C1 segment of cervical spinal cord (tissue), 14 donors: ENCODE data around the gene RPL36AL.

Experiments
- DNase-seq, 14 donors: peaks; one replicate each; lab custom pipeline; 2025; lab: John Stamatoyannopoulos, UW

RPL36AL gene

GRCh38 chr14:49581209-49582112 is 39.0 kb downstream of the RPL36AL start:
- no peak for DNase-seq

DNA sequence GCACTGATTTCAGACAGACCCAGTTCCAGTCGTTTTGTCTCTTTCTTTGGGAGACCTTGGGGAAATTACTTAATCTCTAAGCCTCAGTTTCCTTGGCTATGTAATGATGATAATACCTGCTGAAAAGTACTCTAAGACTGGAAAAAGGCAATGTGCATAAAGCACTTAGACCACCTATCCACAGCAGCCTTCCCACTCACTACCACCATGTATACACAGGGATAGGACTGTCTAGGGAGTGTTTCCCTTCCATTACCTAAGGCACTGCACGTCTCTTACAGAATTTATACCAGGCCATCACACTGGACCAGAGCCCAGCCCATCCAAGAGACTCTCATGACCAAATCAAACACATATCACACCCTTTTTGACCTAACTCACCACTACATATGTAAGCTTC is 40.6 kb downstream of the RPL36AL start:
- DNase-seq = no peak

DNA sequence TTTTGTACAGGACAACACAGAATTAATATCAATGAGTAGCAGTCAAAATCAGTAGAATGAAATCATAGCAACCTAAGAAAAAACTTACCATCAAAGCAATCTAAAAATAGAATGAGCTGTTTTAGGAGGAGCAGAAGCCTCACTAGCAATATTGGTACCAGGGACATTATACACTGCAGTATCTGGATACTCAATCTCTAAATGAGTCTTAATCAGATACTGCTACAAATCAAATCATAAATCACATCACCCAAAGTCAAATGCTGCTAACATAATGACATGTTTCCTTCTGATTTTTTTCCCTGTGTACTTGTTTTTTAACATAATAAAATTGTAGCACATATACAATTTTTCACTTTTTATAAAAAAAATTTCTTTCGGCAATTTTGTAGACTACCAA is 42.3 kb downstream of the RPL36AL start:
- no peak for DNase-seq

GRCh38 chr14:49574038-49574437 is 46.4 kb downstream of the RPL36AL start:
- no peak for DNase-seq

GRCh38 chr14:49569281-49569680 is 51.1 kb downstream of the RPL36AL start:
- DNase-seq = no peak
